Activated CD4-positive, alpha-beta T cell treated with anti-CD3 and anti-CD28 coated beads, Interleukin-2, Interleukin-6, amounts not matched to agents 100 ng/mL and 50 ng/mL, durations not matched to agents 16 hours and 8 hours (primary cell): ENCODE data around the gene METAP1.
A peak's percentile ranks its signal among the peaks of the same experiment; 100 is the strongest.
"Not testable (repeated sequence)": the region's sequence is repeated elsewhere in the genome, so short reads cannot be mapped to it uniquely, and the experiment has no call there.

Source experiments
- DNase-seq: peaks from one replicate; pipeline ENCODE4 v3.0.0-alpha.2; 2020

Gene METAP1

GRCh38 chr4:98995183-98996055, at the start of gene METAP1:
TSS of gene METAP1 (plus strand) at chr4:98995721. CDS start at chr4:98995754, 33 bp downstream.
- peak; percentile 97 for DNase-seq

- DNase-seq, result no peak
Measured at GRCh38 chr4:98946359-98946758, 49.2 kb upstream of the METAP1 start.

GRCh38 chr4:98950925-98951324, 44.6 kb upstream of the METAP1 start:
- DNase-seq, result no peak

DNA sequence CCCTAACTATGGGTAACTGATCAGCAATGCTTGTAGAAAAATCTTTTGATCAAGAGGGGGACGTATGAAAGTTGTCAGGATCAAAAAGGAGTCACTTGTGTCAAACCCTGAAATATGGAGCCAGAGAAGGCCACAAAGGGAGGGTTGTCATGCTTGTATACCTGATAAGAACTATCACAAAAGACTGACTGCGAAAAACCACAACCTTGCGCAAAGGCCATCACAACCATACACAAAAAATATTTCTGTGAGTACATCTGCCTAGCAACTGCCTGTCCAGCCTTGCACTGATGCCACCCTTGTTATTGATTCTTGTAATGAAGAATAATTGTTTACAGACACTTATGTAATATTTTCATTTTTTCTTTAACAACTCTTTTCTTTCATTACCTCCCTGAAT, 43.8 kb upstream of the METAP1 start:
- no peak for DNase-seq

GRCh38 chr4:98955229-98955628, 40.3 kb upstream of the METAP1 start:
- no peak for DNase-seq

DNA sequence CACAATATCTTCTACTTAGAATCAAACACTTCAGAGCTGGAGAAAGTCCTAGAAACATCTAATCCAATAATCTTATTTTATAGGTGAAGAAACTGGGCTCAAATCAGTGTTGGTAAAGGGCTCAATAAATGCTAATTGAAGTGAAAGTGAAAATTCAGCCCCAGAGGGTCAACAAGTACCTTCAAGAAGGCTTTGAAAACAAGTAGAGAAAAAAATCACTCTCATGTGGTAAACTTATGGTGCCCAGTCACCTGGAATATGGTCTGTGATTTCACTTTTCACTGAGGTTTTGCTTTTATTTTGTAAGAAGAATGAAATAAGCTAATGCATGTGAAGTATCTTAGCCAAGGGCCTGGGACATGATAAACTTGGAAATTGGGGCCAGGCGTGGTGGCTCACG, 37.5 kb upstream of the METAP1 start:
- no peak for DNase-seq

DNA sequence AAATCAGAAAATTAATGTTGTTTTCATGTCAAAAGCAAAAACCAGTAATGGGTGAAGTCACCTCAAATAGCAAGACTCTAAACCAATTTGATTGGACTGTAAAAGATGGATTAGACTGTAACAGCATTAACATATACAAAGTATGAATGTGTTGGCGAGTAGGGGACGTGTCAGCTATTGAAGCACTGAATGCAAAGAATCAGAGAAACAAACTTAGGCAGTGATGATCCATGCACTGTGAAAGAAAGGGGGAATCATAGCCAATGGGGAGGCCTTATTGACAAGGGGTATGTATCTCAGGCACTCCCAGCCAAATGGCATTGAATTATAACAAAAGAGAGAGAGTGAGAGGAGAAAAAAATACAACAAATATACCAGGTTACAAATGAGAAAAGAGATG, 36.1 kb upstream of the METAP1 start:
- no peak for DNase-seq

GRCh38 chr4:98961770-98962169, 33.8 kb upstream of the METAP1 start:
- DNase-seq, result no peak

- DNase-seq, result no peak
Measured at GRCh38 chr4:98963538-98964433, 31.7 kb upstream of the METAP1 start.

GRCh38 chr4:98966926-98967325, 28.6 kb upstream of the METAP1 start:
- no peak for DNase-seq

DNA sequence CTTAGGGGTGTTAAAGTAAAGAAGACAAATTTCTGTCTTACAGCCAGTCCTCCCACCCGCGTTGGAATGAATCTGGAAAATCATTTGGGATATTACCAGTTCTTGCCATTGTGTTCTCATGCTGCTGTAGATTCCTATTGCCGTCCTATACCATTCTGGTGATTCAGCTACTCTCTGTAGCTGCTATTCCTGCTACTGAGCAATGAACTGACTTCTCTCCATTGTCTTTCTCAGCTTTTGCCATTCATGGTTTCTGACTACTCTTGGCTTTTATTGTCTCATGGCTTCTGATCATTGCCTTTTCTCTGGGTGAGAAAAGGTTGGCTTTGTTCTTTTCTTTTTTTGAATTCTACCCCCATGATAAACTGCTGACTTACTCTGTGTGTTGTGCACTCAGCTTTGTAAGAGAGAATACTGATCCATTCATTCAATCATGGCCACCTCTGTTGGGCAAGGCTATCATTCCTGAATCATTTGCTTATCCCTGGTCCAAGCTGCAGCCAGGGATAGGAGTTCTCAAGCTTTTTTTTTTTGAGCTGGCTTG, 27.7 kb upstream of the METAP1 start:
- no peak for DNase-seq

GRCh38 chr4:98969878-98970785, 25.4 kb upstream of the METAP1 start:
- DNase-seq, result no peak

DNA sequence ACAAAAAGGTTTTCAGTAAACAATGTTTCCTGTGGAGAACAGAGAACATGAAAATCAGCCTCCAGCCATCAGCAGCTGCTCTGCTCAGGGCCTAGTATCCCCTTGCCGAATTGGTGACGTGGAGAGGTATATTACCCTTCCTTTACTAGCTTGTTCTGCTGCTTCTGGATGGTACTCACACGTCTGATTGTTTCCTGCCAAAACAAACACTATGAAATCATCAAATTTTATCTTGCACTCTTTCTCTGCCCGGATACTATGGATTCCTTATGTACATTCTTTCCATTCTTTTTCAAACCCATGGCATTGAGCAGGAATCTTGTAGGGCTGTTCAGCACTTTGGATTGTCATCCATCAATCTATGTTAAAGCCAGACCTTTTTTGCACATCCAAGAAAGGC, 18.8 kb upstream of the METAP1 start:
- no peak for DNase-seq

DNA sequence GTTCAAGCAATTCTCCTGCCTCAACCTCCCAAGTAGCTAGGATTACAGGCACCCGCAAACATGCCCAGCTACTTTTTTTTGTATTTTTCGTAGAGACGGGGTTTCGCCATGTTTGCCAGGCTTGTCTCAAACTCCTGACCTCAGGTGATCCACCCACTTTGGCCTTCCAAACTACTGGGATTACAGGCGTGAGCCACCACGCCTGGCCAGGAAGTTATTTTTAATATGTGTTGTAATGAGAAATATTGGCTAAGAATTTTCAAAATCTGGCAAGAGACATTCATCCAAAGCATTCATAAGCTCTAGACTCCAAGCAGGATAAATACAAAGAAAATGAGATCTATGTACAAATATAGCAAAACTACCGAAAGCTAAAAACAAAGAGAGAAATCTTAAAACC, 18.0 kb upstream of the METAP1 start:
- DNase-seq, result no peak

DNA sequence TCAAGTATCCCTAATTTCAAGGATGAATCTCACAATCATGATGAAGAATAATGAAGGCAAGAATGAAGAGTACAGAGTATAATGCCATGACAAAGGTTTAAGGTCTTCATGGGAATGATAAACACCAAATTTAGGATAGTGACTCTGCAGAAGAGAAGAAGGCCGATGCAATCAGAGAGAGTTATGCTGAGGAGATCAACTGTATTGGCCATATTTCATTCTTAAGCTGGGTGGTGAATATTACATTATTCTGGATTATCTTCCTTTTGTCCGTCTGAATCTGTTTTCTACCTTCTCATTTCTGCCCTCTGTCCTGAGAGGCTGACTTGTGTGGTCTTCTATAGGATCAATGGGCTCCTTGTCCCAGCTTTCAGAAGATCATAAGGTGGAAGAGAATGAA, 7.8 kb upstream of the METAP1 start:
- DNase-seq, result no peak

DNA sequence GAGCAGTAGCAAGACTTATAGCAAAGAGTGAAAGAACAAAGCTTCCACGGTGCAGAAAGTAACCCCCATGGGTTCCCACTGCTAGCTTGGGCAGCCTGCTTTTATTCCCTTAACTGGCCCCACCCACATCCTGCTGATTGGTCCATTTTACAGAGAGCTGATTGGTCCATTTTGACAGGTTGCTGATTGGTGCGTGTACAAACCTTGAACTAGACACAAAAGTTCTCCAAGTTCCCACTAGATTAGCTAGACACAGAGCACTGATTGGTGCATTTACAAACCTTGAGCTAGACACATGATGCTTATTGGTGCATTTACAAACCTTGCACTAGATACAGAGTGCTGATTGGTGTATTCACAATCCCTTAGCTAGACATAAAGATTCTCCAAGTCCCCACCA, 2.7 kb upstream of the METAP1 start:
- not testable (repeated sequence) for DNase-seq

GRCh38 chr4:98993419-98994071, 2.0 kb upstream of the METAP1 start:
- no peak for DNase-seq

GRCh38 chr4:98994474-98995182, 893 bp upstream of the METAP1 start:
- DNase-seq, result no peak

DNA sequence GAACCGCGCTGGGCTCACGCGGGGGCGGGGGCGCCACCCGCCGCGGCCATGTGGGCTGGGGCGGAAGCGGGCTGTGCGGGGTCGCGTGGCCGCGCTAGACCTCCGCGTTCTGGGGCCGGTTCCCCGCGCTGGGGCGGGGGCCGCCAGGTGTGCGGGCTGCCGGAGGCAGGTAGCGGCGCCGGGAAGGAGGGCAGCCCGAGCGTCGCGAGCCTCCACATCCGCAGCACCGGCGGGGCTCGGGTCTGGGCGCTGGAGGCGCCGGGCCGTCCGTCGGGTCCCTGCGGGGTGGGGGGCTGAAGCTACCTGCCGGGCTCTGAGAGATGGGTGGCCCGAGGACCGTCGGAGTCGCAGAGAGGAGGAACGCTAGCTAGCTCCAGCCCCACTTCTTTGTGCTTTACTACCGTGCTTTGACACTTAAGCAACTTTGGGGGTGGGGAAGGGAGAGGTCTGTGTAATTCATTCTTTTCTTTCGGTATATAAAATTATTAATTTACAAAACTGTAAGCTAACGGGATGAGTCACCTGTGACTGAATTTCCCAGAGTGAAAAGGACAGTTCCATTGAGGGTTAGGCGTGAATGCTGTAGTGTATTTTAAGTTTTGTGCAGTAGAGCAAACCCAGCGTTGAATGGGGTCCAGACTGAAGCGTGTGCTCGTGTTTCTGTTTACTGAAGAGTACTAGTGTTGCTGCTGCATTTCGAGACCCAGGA, 689 bp downstream of the METAP1 start:
- peak; percentile 22 for DNase-seq

- DNase-seq, result no peak
Measured at GRCh38 chr4:98996765-98997068, 1.2 kb downstream of the METAP1 start.

- no peak for DNase-seq
Measured at GRCh38 chr4:98997166-98997565, 1.6 kb downstream of the METAP1 start.
